GM13976 (cell line): Measurements from ENCODE around the gene SLC6A6.

Experiments used
- DNase-seq: peaks from one replicate; pipeline ENCODE4 v3.0.0; 2012; ENCODE audit warnings: low spot score
- in situ Hi-C: fragments of 300-500 bp; cut with MboI; formaldehyde crosslinking; loops from one replicate; pipeline ENCODE4 v1.12.0; 2022; ENCODE audit warnings: low sequenced_read_pairs, mixed read lengths, inconsistent platforms; ENCODE audit not compliant: unreplicated experiment
- TF ChIP-seq, protein P1 (sequence below): IDR thresholded peaks from 2 replicates; pipeline ENCODE4 v1.5.1; 2012; ENCODE audit warnings: borderline replicate concordance, mild to moderate bottlenecking; ENCODE audit not compliant: insufficient read depth; ENCODE audit errors: extremely low read depth, missing control alignments, control extremely low read depth

The SLC6A6 gene

GRCh38 chr3:14535616-14536015 lies 133.2 kb downstream of the SLC6A6 start:
- in situ Hi-C loops: no loop called here
- TF ChIP-seq, protein P1, sequence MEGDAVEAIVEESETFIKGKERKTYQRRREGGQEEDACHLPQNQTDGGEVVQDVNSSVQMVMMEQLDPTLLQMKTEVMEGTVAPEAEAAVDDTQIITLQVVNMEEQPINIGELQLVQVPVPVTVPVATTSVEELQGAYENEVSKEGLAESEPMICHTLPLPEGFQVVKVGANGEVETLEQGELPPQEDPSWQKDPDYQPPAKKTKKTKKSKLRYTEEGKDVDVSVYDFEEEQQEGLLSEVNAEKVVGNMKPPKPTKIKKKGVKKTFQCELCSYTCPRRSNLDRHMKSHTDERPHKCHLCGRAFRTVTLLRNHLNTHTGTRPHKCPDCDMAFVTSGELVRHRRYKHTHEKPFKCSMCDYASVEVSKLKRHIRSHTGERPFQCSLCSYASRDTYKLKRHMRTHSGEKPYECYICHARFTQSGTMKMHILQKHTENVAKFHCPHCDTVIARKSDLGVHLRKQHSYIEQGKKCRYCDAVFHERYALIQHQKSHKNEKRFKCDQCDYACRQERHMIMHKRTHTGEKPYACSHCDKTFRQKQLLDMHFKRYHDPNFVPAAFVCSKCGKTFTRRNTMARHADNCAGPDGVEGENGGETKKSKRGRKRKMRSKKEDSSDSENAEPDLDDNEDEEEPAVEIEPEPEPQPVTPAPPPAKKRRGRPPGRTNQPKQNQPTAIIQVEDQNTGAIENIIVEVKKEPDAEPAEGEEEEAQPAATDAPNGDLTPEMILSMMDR: no peak
- DNase-seq: no peak

DNA sequence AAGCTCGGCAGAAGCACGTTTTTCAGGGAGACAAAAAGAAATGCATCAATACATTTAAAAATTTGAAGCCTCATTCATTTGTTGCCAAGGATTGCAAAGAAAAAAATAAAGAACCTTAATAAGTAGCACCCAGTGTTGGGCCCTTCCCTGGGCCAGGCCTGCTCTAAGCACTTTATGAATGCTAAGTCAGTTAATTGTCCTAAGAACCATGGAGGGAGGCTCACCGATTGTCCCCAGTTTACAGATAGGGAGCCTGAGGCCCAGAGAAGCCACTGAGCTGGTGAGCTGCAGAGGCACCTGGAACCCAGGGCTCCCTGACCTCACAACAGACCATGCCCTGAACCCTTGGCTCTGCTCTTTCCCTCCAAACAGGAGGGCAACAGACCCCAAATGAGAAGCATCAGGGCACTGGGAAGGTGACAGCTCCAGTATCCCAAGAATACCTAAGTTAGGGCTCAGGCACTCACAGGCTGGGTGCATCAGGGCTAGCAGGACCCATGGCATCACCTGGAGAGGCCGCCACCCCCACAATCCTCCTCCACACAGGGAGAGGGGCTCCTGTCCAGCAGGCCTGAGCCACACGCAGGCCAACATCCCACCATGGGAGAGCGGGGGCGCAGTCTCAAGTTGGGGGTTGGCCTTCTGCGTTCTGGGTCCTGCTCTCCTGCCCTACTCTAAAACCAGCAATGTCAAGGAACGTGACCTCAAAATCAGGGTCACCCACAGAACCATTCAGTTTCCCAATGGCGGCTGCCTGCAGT lies 133.8 kb downstream of the SLC6A6 start:
- in situ Hi-C loops: no loop called here
- no peak for DNase-seq
- TF ChIP-seq, protein P1: no peak

DNA sequence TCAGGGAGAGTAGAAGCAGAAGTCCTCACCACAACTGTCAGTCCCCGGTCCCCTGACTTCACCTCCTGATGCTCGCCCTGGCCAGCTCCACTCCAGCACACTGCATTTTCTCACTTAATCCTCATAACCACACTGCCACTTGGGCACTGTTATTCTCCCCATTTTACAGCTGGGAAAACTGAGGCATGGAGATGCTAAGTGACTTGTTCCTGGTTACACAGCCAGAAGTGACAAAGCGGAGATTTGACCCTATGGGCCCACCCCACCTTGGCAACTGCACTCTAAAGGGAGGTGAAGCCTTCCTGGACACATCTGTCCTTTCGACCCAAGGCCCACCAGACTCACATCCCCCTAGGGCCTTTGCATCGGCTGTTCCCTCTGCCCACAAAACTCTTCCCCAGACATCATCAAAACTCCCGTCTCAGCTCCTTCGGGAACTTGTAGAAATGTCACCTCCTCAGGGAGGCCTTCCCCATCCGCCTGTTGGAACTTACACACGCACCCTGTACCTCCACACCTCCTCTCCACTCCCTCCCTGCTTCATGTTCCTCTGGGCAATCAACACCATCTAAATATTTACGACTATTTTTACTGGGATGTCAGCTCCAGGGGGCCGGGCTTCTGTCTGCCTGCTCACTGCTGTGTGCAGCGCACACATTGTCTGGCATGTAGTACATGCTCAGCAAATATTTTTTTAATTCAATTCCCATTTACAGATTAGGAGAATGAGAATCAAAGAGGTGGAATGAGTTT lies 134.6 kb downstream of the SLC6A6 start:
- TF ChIP-seq, protein P1: no peak
- in situ Hi-C loops: no loop called here
- DNase-seq: no peak

- in situ Hi-C loops: no loop called here
- TF ChIP-seq, protein P1: no peak
- no peak for DNase-seq
Measured at GRCh38 chr3:14537590-14538450, 135.4 kb downstream of the SLC6A6 start.

DNA sequence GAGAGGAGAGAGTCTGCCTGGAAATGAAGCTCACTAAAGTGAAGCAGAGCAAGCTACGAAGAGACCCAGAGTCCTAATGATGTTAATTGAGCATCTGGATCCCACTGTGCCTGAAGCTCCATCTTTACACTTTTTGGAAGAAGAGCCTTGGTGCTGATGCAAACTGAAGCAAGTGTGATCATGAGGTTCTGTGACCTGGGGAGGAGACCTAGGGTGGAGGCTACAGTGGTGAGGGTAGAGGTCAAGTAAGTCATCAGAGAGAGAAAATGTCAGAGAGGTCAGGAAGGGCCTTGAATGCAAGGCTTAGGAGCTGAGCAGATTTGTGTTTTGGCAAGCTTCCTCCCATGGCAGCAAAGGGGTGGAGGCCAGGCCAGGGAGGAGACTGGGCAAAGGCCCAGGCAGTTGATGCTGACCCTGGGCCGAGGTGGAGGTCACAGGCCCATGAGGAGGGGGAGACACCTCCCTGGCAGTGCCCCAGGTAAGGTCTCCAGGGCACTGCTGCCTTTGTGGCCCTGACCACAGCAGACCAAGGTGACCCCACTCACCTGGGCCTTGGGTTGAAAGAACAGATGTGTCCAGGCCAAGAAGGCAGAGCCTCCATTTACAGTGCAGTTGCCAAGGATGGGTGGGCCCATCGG lies 136.2 kb downstream of the SLC6A6 start:
- TF ChIP-seq, protein P1: no peak
- in situ Hi-C loops: no loop called here
- DNase-seq: no peak
